Skeletal muscle tissue (tissue), 4 donors: ENCODE results near the gene TENM4. TPM values are rescaled to one million over a fixed set of nuclear protein-coding genes. Genes with fewer than 3 reads are reported as not detected.

ENCODE experiments used
- H3K27ac ChIP-seq: one replicate; pipeline ENCODE4 v1.7.0; 2013; ENCODE audit warnings: mild to moderate bottlenecking, low read depth, low read length, inconsistent platforms
- H3K27me3 ChIP-seq, 3 donors: one replicate each; pipeline ENCODE4 v1.7.0; 2013; ENCODE audit warnings: low read length in 3 of 3; ENCODE audit not compliant: control insufficient read depth in 3 of 3, insufficient read depth in 3 of 3
- H3K36me3 ChIP-seq, 3 donors: one replicate each; pipeline ENCODE4 v1.7.0; 2013; ENCODE audit warnings: low read length in 3 of 3; ENCODE audit not compliant: control insufficient read depth in 3 of 3, insufficient read depth in 3 of 3
- H3K4me1 ChIP-seq, 3 donors: one replicate each; pipeline ENCODE4 v1.7.0; 2013; ENCODE audit warnings: low read length in 3 of 3, mild to moderate bottlenecking in 3 of 3; ENCODE audit not compliant: control insufficient read depth in 3 of 3, insufficient read depth in 3 of 3
- H3K4me3 ChIP-seq, 3 donors: one replicate each; pipeline ENCODE4 v1.7.0; 2013; ENCODE audit warnings: low read length in 3 of 3
- H3K9ac ChIP-seq, 3 donors: one replicate each; pipeline ENCODE4 v1.7.0; 2013; ENCODE audit warnings: low read length in 3 of 3, mild to moderate bottlenecking in 3 of 3, moderate library complexity in 2 of 3, low read depth in 1 of 3
- H3K9me3 ChIP-seq, 3 donors: one replicate each; pipeline ENCODE4 v1.7.0; 2013; ENCODE audit warnings: low read length in 3 of 3; ENCODE audit not compliant: control insufficient read depth in 3 of 3
- total RNA-seq: library from RNA; depleted of rRNA; stranded (reverse); fragments of >200 nt; gene quantifications from one replicate; pipeline ENCODE4 v1.2.3, GENCODE V29; 2014
- donor health status: Osteomylitis.

The TENM4 gene
- total RNA-seq, 1 donor from 2014 or later, result 18.3 TPM

- Histone ChIP-seq H3K9me3 (no peaks in the 10 kb centered on the region), H3K27me3 (no peaks in the 10 kb centered on the region), H3K4me3 (no peak overlapping the region), H3K9ac (no peak overlapping the region), H3K36me3 (no peaks in the 10 kb centered on the region), H3K4me1 (no peaks in the 10 kb centered on the region), H3K27ac (no peak overlapping the region)
These were observed 184.9 kb downstream of the TENM4 start for GRCh38 chr11:79255965-79256364.

GRCh38 chr11:79253280-79253679 lies 187.6 kb downstream of the TENM4 start:
- Histone ChIP-seq H3K27me3 (no peaks in the 10 kb centered on the region), H3K36me3 (no peaks in the 10 kb centered on the region)

GRCh38 chr11:79249295-79249993 lies 191.4 kb downstream of the TENM4 start:
- Histone ChIP-seq H3K27ac (no peak overlapping the region), H3K4me1 (peaks cover 2 to 5% (median 3%) of the 10 kb centered on the region in 3 donors), H3K36me3 (no peaks in the 10 kb centered on the region), H3K9me3 (no peaks in the 10 kb centered on the region), H3K27me3 (no peaks in the 10 kb centered on the region), H3K4me3 (no peak overlapping the region), H3K9ac (no peak overlapping the region)

More at GRCh38 chr11:79253280-79253679, 187.6 kb downstream of the TENM4 start:
- Histone ChIP-seq H3K4me3 (no peak overlapping the region), H3K9me3 (no peaks in the 10 kb centered on the region), H3K27ac (no peak overlapping the region), H3K4me1 (no peaks in the 10 kb centered on the region), H3K9ac (no peak overlapping the region)

- Histone ChIP-seq H3K9me3 (no peaks in the 10 kb centered on the region), H3K27ac (no peak overlapping the region), H3K9ac (no peak overlapping the region), H3K27me3 (no peaks in the 10 kb centered on the region), H3K36me3 (no peaks in the 10 kb centered on the region), H3K4me1 (peaks cover 10 to 13% (median 11%) of the 10 kb centered on the region in 3 donors), H3K4me3 (no peak overlapping the region)
These were observed 196.0 kb downstream of the TENM4 start for GRCh38 chr11:79244798-79245197.

- no peaks in the 10 kb centered on the region for H3K9me3 ChIP-seq
- no peaks in the 10 kb centered on the region for H3K36me3 ChIP-seq
- H3K9ac ChIP-seq, result peak overlapping the region in 1 of 3 donors; percentile 25
- H3K4me1 ChIP-seq, result peaks cover 10 to 13% (median 11%) of the 10 kb centered on the region in 3 donors
- no peak overlapping the region for H3K4me3 ChIP-seq
- H3K27ac ChIP-seq, result peak overlapping the region; percentile 39
- H3K27me3 ChIP-seq, result no peaks in the 10 kb centered on the region
These were observed 196.5 kb downstream of the TENM4 start for GRCh38 chr11:79244241-79244772.

GRCh38 chr11:79243422-79244210 lies 197.2 kb downstream of the TENM4 start:
- Histone ChIP-seq H3K36me3 (no peaks in the 10 kb centered on the region), H3K27ac (peak overlapping the region; percentile 39), H3K9me3 (no peaks in the 10 kb centered on the region), H3K4me1 (peaks cover 10 to 13% (median 11%) of the 10 kb centered on the region in 3 donors), H3K27me3 (no peaks in the 10 kb centered on the region), H3K4me3 (no peak overlapping the region), H3K9ac (peak overlapping the region in 1 of 3 donors; percentile 25)

GRCh38 chr11:79242616-79243015 lies 198.2 kb downstream of the TENM4 start:
- H3K4me1 ChIP-seq, result peaks cover 10 to 13% (median 11%) of the 10 kb centered on the region in 3 donors
- no peaks in the 10 kb centered on the region for H3K27me3 ChIP-seq
- H3K9me3 ChIP-seq, result no peaks in the 10 kb centered on the region
- H3K36me3 ChIP-seq, result no peaks in the 10 kb centered on the region
- no peak overlapping the region for H3K27ac ChIP-seq
- H3K9ac ChIP-seq, result no peak overlapping the region
- no peak overlapping the region for H3K4me3 ChIP-seq

- H3K27ac ChIP-seq, result no peak overlapping the region
- peaks cover 10 to 13% (median 10%) of the 10 kb centered on the region in 3 donors for H3K4me1 ChIP-seq
- H3K9me3 ChIP-seq, result no peaks in the 10 kb centered on the region
- no peaks in the 10 kb centered on the region for H3K36me3 ChIP-seq
- no peak overlapping the region for H3K4me3 ChIP-seq
- H3K27me3 ChIP-seq, result no peaks in the 10 kb centered on the region
- no peak overlapping the region for H3K9ac ChIP-seq
These were observed 199.0 kb downstream of the TENM4 start for GRCh38 chr11:79241852-79242241.

- Histone ChIP-seq H3K27ac (no peak overlapping the region), H3K9me3 (no peaks in the 10 kb centered on the region)
These were observed 199.5 kb downstream of the TENM4 start for GRCh38 chr11:79241205-79241851.

More at GRCh38 chr11:79241205-79241851, 199.5 kb downstream of the TENM4 start:
- Histone ChIP-seq H3K4me3 (no peak overlapping the region), H3K27me3 (no peaks in the 10 kb centered on the region), H3K4me1 (peaks cover 10 to 13% (median 12%) of the 10 kb centered on the region in 3 donors), H3K36me3 (no peaks in the 10 kb centered on the region), H3K9ac (no peak overlapping the region)
